ENCODE results near the gene SERPINH1.

GRCh38 chr11:75602951-75603350 is 40.9 kb downstream of the SERPINH1 start:
- no peak for TF ChIP-seq POLR2A (IDR thresholded peaks at IDR 0.05)
- TF ChIP-seq, protein P1, sequence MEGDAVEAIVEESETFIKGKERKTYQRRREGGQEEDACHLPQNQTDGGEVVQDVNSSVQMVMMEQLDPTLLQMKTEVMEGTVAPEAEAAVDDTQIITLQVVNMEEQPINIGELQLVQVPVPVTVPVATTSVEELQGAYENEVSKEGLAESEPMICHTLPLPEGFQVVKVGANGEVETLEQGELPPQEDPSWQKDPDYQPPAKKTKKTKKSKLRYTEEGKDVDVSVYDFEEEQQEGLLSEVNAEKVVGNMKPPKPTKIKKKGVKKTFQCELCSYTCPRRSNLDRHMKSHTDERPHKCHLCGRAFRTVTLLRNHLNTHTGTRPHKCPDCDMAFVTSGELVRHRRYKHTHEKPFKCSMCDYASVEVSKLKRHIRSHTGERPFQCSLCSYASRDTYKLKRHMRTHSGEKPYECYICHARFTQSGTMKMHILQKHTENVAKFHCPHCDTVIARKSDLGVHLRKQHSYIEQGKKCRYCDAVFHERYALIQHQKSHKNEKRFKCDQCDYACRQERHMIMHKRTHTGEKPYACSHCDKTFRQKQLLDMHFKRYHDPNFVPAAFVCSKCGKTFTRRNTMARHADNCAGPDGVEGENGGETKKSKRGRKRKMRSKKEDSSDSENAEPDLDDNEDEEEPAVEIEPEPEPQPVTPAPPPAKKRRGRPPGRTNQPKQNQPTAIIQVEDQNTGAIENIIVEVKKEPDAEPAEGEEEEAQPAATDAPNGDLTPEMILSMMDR (IDR thresholded peaks at IDR 0.05), result no peak
